ENCODE measurements around the gene ABHD4. TPM values are rescaled to one million over a fixed set of nuclear protein-coding genes. Genes with fewer than 3 reads are reported as not detected.
"Not testable (repeated sequence)": the region's sequence is repeated elsewhere in the genome, so short reads cannot be mapped to it uniquely, and the experiment has no call there.

The ABHD4 gene
- 39.3 and 39.7 TPM in 2 replicates for total RNA-seq (2014; rRNA removed; shearing (Covaris generic))
- 33.7 and 40.2 TPM in 2 replicates for polyA plus RNA-seq (2014; cell fraction: nucleus; rRNA removed)

GRCh38 chr14:22598099-22598895 is at the start of gene ABHD4:
Gene ABHD4 (plus strand): TSS chr14:22598300. CDS start chr14:22598307, 7 bp downstream.
- peak; percentile 51 for DNase-seq (ENCODE audit: extremely low read depth, low read depth)

- no peak for DNase-seq (ENCODE audit: extremely low read depth, low read depth)
Observed at GRCh38 chr14:22549324-22549962, 48.7 kb upstream of the ABHD4 start.

- DNase-seq (ENCODE audit: extremely low read depth, low read depth) = no peak
Observed at GRCh38 chr14:22549981-22550673, 48.0 kb upstream of the ABHD4 start.

GRCh38 chr14:22551605-22551997 is 46.5 kb upstream of the ABHD4 start:
- no peak for DNase-seq (ENCODE audit: extremely low read depth, low read depth)

- DNase-seq (ENCODE audit: extremely low read depth, low read depth) = no peak
Observed at GRCh38 chr14:22552001-22552826, 45.9 kb upstream of the ABHD4 start.

GRCh38 chr14:22552827-22553076 is 45.3 kb upstream of the ABHD4 start:
- DNase-seq (ENCODE audit: extremely low read depth, low read depth) = no peak

- DNase-seq (ENCODE audit: extremely low read depth, low read depth) = no peak
Observed at GRCh38 chr14:22553445-22553844, 44.7 kb upstream of the ABHD4 start.

- DNase-seq (ENCODE audit: extremely low read depth, low read depth) = not testable (repeated sequence)
Observed at GRCh38 chr14:22553861-22554497, 44.1 kb upstream of the ABHD4 start.

- no peak for DNase-seq (ENCODE audit: extremely low read depth, low read depth)
Observed at GRCh38 chr14:22554498-22555383, 43.4 kb upstream of the ABHD4 start.

GRCh38 chr14:22555384-22556011 is 42.6 kb upstream of the ABHD4 start:
- no peak for DNase-seq (ENCODE audit: extremely low read depth, low read depth)

- DNase-seq (ENCODE audit: extremely low read depth, low read depth) = no peak
Observed at GRCh38 chr14:22556021-22556989, 41.8 kb upstream of the ABHD4 start.

GRCh38 chr14:22556990-22557623 is 41.0 kb upstream of the ABHD4 start:
- peak; percentile 77 for DNase-seq (ENCODE audit: extremely low read depth, low read depth)

- DNase-seq (ENCODE audit: extremely low read depth, low read depth) = no peak
Observed at GRCh38 chr14:22557846-22558220, 40.3 kb upstream of the ABHD4 start.

GRCh38 chr14:22558221-22558913 is 39.7 kb upstream of the ABHD4 start:
- no peak for DNase-seq (ENCODE audit: extremely low read depth, low read depth)

GRCh38 chr14:22559041-22559440 is 39.1 kb upstream of the ABHD4 start:
- DNase-seq (ENCODE audit: extremely low read depth, low read depth) = no peak

- no peak for DNase-seq (ENCODE audit: extremely low read depth, low read depth)
Observed at GRCh38 chr14:22560662-22561365, 37.3 kb upstream of the ABHD4 start.
